ENCODE results near the gene RAPGEF1. TPM values are rescaled to one million over a fixed set of nuclear protein-coding genes. Genes with fewer than 3 reads are reported as not detected.

Gene RAPGEF1
- total and polyA plus RNA-seq, 2 of the 13 experiments (the other 11 are each of a cell fraction or from before 2014, with no cell fraction given) = 21.2 to 38.9 TPM

DNA sequence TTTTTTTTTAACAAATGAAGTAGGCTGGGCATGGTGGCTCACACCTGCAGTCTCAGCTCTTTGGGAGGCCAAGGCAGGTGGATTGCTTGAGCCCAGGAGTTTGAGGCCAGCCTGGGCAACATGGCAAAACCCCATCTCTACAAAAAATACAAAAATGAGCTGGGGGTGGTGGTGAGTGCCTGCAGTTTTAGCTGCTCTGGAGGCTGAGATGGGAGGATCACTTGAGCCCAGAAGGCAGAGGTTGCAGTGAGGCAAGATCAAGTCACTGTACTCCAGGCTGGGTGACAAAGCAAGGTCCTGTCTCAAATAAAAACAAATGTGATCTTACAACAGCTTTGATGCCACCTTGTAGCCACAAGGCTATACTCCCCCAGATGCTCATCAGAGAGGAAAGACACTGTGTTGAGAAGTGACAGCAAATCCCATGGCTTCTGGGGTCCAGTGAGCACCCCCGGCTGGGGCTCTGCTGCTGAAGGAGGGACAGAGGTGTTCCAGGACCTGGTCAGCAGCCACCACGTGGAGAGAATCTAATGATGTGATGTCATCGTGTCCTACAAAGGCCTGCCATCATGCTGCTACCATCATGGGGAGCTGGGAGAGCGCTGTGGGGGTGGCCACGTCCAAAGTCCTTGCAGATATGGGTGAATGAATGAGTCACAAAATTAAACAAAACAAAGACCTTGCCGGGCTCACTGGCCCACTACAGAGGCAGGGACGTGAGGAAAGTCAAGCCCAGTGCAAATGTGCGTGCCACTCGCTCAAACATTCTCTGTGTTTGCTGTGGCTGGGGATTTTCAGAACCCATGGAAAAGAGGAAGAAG is 133.9 kb downstream of the RAPGEF1 start (continued):
- TF ChIP-seq MEF2D (CRISPR knock-in tag; IDR thresholded peaks at IDR 0.05) = no peak
- TF ChIP-seq NBN (conservative IDR thresholded peaks at IDR 0.05) = no peak
- TF ChIP-seq ZNF225 (CRISPR knock-in tag; IDR thresholded peaks at IDR 0.05) = no peak
- TF ChIP-seq ZBTB21 (CRISPR knock-in tag; IDR thresholded peaks at IDR 0.05) = peak; percentile 98
- TF ChIP-seq ZNF12 (CRISPR knock-in tag; IDR thresholded peaks at IDR 0.05) = 0 out of 2 replicates have a peak, but pooled peaks have one; percentile 27
- TF ChIP-seq ZNF276 (CRISPR knock-in tag; IDR thresholded peaks at IDR 0.05; ENCODE audit: low read depth) = no peak
- TF ChIP-seq, protein P1, sequence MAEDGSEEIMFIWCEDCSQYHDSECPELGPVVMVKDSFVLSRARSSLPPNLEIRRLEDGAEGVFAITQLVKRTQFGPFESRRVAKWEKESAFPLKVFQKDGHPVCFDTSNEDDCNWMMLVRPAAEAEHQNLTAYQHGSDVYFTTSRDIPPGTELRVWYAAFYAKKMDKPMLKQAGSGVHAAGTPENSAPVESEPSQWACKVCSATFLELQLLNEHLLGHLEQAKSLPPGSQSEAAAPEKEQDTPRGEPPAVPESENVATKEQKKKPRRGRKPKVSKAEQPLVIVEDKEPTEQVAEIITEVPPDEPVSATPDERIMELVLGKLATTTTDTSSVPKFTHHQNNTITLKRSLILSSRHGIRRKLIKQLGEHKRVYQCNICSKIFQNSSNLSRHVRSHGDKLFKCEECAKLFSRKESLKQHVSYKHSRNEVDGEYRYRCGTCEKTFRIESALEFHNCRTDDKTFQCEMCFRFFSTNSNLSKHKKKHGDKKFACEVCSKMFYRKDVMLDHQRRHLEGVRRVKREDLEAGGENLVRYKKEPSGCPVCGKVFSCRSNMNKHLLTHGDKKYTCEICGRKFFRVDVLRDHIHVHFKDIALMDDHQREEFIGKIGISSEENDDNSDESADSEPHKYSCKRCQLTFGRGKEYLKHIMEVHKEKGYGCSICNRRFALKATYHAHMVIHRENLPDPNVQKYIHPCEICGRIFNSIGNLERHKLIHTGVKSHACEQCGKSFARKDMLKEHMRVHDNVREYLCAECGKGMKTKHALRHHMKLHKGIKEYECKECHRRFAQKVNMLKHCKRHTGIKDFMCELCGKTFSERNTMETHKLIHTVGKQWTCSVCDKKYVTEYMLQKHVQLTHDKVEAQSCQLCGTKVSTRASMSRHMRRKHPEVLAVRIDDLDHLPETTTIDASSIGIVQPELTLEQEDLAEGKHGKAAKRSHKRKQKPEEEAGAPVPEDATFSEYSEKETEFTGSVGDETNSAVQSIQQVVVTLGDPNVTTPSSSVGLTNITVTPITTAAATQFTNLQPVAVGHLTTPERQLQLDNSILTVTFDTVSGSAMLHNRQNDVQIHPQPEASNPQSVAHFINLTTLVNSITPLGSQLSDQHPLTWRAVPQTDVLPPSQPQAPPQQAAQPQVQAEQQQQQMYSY (CRISPR knock-in tag; IDR thresholded peaks at IDR 0.05) = peak; percentile 39; the same call in 1 of the 2 replicates
- TF ChIP-seq ZFAT (CRISPR knock-in tag; conservative IDR thresholded peaks at IDR 0.05) = no peak
- no peak for TF ChIP-seq ZNF75D (CRISPR knock-in tag; IDR thresholded peaks at IDR 0.05; ENCODE audit: borderline replicate concordance)
- TF ChIP-seq ZNF160 (CRISPR knock-in tag; IDR thresholded peaks at IDR 0.05) = peak; percentile 81; the same call in 1 of the 2 replicates
- peak; percentile 41; the same call in 1 of the 2 replicates for TF ChIP-seq ZNF747 (CRISPR knock-in tag; IDR thresholded peaks at IDR 0.05; ENCODE audit: borderline replicate concordance)
- TF ChIP-seq, protein P2, sequence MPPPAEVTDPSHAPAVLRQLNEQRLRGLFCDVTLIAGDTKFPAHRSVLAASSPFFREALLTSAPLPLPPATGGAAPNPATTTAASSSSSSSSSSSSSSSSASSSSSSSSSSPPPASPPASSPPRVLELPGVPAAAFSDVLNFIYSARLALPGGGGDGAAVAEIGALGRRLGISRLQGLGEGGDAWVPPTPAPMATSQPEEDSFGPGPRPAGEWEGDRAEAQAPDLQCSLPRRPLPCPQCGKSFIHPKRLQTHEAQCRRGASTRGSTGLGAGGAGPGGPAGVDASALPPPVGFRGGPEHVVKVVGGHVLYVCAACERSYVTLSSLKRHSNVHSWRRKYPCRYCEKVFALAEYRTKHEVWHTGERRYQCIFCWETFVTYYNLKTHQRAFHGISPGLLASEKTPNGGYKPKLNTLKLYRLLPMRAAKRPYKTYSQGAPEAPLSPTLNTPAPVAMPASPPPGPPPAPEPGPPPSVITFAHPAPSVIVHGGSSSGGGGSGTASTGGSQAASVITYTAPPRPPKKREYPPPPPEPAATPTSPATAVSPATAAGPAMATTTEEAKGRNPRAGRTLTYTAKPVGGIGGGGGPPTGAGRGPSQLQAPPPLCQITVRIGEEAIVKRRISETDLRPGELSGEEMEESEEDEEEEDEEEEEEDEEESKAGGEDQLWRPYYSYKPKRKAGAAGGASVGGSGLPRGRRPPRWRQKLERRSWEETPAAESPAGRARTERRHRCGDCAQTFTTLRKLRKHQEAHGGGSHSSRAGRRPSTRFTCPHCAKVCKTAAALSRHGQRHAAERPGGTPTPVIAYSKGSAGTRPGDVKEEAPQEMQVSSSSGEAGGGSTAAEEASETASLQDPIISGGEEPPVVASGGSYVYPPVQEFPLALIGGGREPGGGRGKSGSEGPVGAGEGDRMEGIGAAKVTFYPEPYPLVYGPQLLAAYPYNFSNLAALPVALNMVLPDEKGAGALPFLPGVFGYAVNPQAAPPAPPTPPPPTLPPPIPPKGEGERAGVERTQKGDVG (CRISPR knock-in tag; IDR thresholded peaks at IDR 0.05; ENCODE audit: borderline replicate concordance) = no peak
- TF ChIP-seq KDM5A (IDR thresholded peaks at IDR 0.05; ENCODE audit: borderline replicate concordance, low read length) = no peak
- no peak for TF ChIP-seq KLF15 (CRISPR knock-in tag; IDR thresholded peaks at IDR 0.05; ENCODE audit: borderline replicate concordance)
- TF ChIP-seq TAF1 (CRISPR knock-in tag; IDR thresholded peaks at IDR 0.05) = peak; percentile 38; the same call in 1 of the 2 replicates
- peak; percentile 98 for TF ChIP-seq JUND (CRISPR knock-in tag; IDR thresholded peaks at IDR 0.05)
- TF ChIP-seq NFKB2 (CRISPR knock-in tag; IDR thresholded peaks at IDR 0.05; ENCODE audit: borderline replicate concordance) = peak; percentile 87; the same call in 1 of the 2 replicates
- TF ChIP-seq ZNF772 (CRISPR knock-in tag; IDR thresholded peaks at IDR 0.05) = peak; percentile 65; the same call in 1 of the 2 replicates
- no peak; the same call in 1 of the 2 replicates for TF ChIP-seq ZNF766 (CRISPR knock-in tag; IDR thresholded peaks at IDR 0.05; ENCODE audit: borderline replicate concordance)
- no peak for TF ChIP-seq CHD4 (IDR thresholded peaks at IDR 0.05; ENCODE audit: borderline replicate concordance, low read length)
